Tibial nerve (tissue), 4 donors: Measurements from ENCODE around the gene DKK3. TPM values are rescaled to one million over a fixed set of nuclear protein-coding genes. Genes with fewer than 3 reads are reported as not detected.

Source experiments
- DNase-seq, 2 donors: peaks; one replicate each; pipeline ENCODE4 v3.0.0-alpha.2; 2019; ENCODE audit warnings: low spot score in 2 of 2
- H3K27ac ChIP-seq, 4 donors: fragments of 200-600 bp; sonication (generic) in 3 of 4; one replicate each; pipeline ENCODE4 v1.5.1; 2017 to 2019; ENCODE audit warnings: mild to moderate bottlenecking in 1 of 4
- H3K27me3 ChIP-seq, 2 donors: fragments of 200-600 bp; sonication (generic) in 1 of 2; one replicate each; pipeline versions ENCODE4 v1.5.1 to v1.6.0; 2017 to 2019
- H3K36me3 ChIP-seq, 3 donors: fragments of 200-600 bp; sonication (generic); one replicate each; pipeline ENCODE4 v1.5.1; 2018 to 2019
- H3K4me1 ChIP-seq, 4 donors: fragments of 200-600 bp; sonication (generic) in 3 of 4; one replicate each; pipeline ENCODE4 v1.5.1; 2017 to 2019
- H3K4me3 ChIP-seq, 4 donors: fragments of 200-600 bp; sonication (generic) in 3 of 4; one replicate each; pipeline ENCODE4 v1.5.1; 2017 to 2019; ENCODE audit warnings: mild to moderate bottlenecking in 1 of 4, moderate library complexity in 1 of 4
- H3K9me3 ChIP-seq, 4 donors: fragments of 200-600 bp; sonication (generic) in 3 of 4; one replicate each; pipeline ENCODE4 v1.5.1; 2017 to 2019
- EP300 ChIP-seq, 2 donors: sonication (generic); formaldehyde crosslinking; IDR thresholded peaks; one replicate each; pipeline ENCODE4 v1.6.1; 2017; ENCODE audit warnings: antibody characterized with exemption in 2 of 2, mild to moderate bottlenecking in 1 of 2
- POLR2A ChIP-seq, 2 donors: fragments of 450-650 bp; IDR thresholded peaks; one replicate each; pipeline ENCODE4 v1.6.1; 2017; ENCODE audit warnings: antibody characterized with exemption in 2 of 2, mild to moderate bottlenecking in 2 of 2, moderate library complexity in 2 of 2
- WGBS, 2 donors: methylation state at CpG; one replicate each; pipeline ENCODE4 v1.1.5; 2018; 5-methylcytosine and 5-hydroxymethylcytosine counted together
- total RNA-seq, 4 donors: library from RNA; depleted of rRNA; stranded (reverse); fragments of >200 nt; gene quantifications; one replicate each; pipeline ENCODE4 v1.1.0, GENCODE V29; 2016
- TF ChIP-seq, protein P1 (sequence below), 5 experiments: fragments of 200-600 bp in 3 of 5; fragments of 450-650 bp in 2 of 5; sonication (generic) in 3 of 5; IDR thresholded peaks; one replicate each; pipeline ENCODE4 v1.5.1; 2016 to 2019; ENCODE audit warnings: antibody characterized with exemption in 5 of 5, mild to moderate bottlenecking in 3 of 5, moderate library complexity in 2 of 5

The DKK3 gene
- total RNA-seq, 4 donors from 2014 or later: 192 to 446 (median 254) TPM

DNA sequence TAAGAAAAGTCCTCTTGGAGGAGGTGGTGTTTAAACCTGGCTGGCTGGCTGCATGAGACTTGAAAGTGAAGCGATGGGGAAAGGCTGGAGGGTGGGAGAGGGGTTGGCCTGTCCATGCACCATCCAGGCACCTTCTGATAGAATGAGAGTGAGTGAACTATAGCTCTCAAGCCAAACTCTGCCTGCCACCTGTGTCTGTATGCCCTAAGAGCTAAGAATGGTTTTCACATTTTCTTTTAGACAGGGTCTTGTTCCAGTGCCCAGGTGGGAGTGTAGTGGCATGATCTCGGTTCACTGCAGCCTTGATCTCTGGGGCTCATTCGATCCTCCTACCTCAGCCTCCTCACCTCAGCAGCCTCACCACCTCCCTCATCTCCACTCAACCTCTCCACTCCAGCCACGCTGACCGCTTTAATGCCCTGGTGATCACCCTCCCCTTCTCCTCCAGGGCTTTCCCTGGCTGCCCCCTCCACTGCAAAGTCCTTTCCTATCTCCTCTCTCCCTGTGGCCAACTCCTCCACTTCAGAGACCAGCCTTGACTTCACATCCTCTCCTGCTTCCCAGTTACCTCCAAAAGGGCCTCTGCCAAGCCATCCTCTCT lies 38.3 kb upstream of the DKK3 start:
- H3K4me1 ChIP-seq: peaks cover 0 to 32% (median 3%) of the 10 kb centered on the region in 4 donors

GRCh38 chr11:12045914-12046635 lies 37.6 kb upstream of the DKK3 start:
- 84 to 86% methylated on average over 7 of the region's 7 CpGs for WGBS, 2 donors
- TF ChIP-seq EP300 (IDR thresholded peaks at IDR 0.05): no peak
- no peak for TF ChIP-seq POLR2A (IDR thresholded peaks at IDR 0.05)
- TF ChIP-seq, protein P1, sequence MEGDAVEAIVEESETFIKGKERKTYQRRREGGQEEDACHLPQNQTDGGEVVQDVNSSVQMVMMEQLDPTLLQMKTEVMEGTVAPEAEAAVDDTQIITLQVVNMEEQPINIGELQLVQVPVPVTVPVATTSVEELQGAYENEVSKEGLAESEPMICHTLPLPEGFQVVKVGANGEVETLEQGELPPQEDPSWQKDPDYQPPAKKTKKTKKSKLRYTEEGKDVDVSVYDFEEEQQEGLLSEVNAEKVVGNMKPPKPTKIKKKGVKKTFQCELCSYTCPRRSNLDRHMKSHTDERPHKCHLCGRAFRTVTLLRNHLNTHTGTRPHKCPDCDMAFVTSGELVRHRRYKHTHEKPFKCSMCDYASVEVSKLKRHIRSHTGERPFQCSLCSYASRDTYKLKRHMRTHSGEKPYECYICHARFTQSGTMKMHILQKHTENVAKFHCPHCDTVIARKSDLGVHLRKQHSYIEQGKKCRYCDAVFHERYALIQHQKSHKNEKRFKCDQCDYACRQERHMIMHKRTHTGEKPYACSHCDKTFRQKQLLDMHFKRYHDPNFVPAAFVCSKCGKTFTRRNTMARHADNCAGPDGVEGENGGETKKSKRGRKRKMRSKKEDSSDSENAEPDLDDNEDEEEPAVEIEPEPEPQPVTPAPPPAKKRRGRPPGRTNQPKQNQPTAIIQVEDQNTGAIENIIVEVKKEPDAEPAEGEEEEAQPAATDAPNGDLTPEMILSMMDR (IDR thresholded peaks at IDR 0.05): no peak
- Histone ChIP-seq H3K27ac (no peak overlapping the region), H3K9me3 (no peaks in the 10 kb centered on the region), H3K27me3 (no peaks in the 10 kb centered on the region), H3K4me3 (no peak overlapping the region), H3K36me3 (no peaks in the 10 kb centered on the region), H3K4me1 (peaks cover 0 to 30% (median 3%) of the 10 kb centered on the region in 4 donors)
- no peak for DNase-seq

More for the DNA sequence above, 38.3 kb upstream of the DKK3 start:
- Histone ChIP-seq H3K36me3 (no peaks in the 10 kb centered on the region), H3K27me3 (no peaks in the 10 kb centered on the region), H3K4me3 (no peak overlapping the region), H3K9me3 (no peaks in the 10 kb centered on the region), H3K27ac (no peak overlapping the region)
- no peak for DNase-seq
- WGBS, 2 donors: 71 to 81% methylated on average over 5 of the region's 5 CpGs
- no peak for TF ChIP-seq EP300 (IDR thresholded peaks at IDR 0.05)
- TF ChIP-seq, protein P1 (IDR thresholded peaks at IDR 0.05): no peak
- TF ChIP-seq POLR2A (IDR thresholded peaks at IDR 0.05): no peak

DNA sequence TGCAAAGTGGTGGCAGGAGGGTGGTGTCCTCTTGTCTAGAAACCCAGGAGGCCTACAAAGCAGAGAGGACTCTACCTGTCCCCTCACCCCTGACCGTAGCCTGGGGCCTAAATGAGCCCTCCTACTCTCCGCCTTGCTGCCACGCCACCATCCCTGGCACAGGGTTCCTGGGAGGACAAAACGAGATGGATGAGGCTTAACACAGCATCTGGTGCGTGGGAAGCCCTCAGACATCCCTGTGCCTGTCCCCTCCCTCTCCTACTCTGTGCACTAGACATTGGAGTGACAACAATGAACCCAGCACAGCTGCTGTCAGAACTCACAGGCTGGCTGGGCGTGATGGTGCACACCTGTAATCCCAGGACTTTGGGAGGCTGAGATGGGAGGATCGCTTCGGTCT lies 36.4 kb upstream of the DKK3 start:
- no peaks in the 10 kb centered on the region for H3K27me3 ChIP-seq
- H3K4me1 ChIP-seq: peaks cover 0 to 23% (median 0%) of the 10 kb centered on the region in 4 donors
- 84 to 88% methylated on average over 8 of the region's 8 CpGs for WGBS, 2 donors
- TF ChIP-seq EP300 (IDR thresholded peaks at IDR 0.05) (no peak), POLR2A (IDR thresholded peaks at IDR 0.05) (no peak)
- TF ChIP-seq, protein P1 (IDR thresholded peaks at IDR 0.05): no peak
- H3K36me3 ChIP-seq: no peaks in the 10 kb centered on the region
- no peaks in the 10 kb centered on the region for H3K9me3 ChIP-seq
- peak overlapping the region in 1 of 4 donors; percentile 57 for H3K27ac ChIP-seq
- H3K4me3 ChIP-seq: no peak overlapping the region
- DNase-seq: no peak

DNA sequence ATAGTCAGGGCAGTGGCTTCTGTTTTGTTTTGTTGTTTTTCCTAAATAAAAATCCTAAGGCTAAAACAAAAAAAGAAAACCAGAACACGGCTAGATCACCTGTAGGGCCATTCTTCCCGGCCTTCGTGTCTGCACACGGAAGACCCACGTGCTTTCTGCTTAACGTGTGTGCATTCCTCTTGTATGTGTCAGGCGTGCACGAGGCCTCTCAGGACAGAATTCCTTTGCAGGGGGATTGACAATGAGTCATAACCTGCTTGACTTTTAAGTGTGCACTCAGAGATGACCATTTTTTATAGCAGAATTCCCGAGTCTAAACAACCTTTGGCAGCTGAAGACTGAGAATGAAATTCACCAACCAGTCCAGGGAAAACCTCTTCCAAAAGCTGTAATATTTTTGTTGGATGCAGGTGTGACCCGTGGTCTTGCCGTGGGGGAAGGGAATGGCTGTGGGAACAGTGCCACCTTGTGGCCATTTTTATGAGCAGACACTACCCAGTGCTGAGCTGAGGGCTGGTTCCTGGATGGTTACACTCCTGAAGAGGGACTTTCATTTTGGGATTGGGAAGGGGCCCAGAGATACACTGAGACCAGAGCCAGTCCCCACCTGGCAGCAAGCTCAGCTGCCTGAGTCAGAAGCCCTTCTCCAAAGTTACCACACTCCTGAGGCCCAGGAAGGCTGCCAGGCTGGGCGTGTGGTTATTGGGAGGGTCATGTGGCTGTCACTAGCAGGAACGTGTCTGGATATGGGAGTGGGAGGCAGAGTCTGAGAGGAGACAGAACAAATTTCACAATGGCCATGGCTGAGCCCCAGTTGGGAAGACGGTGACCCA lies 35.7 kb upstream of the DKK3 start:
- peak; percentile 76 to 89 for DNase-seq
- Histone ChIP-seq H3K27me3 (no peaks in the 10 kb centered on the region), H3K9me3 (no peaks in the 10 kb centered on the region), H3K27ac (peak overlapping the region in 3 of 4 donors; percentile 2 to 57 (median 27)), H3K4me1 (peaks cover 0 to 23% (median 0%) of the 10 kb centered on the region in 4 donors), H3K4me3 (no peak overlapping the region), H3K36me3 (no peaks in the 10 kb centered on the region)
- TF ChIP-seq POLR2A (IDR thresholded peaks at IDR 0.05) (no peak), EP300 (IDR thresholded peaks at IDR 0.05) (peak; percentile 60 to 83)
- TF ChIP-seq, protein P1 (IDR thresholded peaks at IDR 0.05): peak; percentile 85 to 97 (median 91)
- WGBS, 2 donors: 16 to 18% methylated on average over 14 of the region's 14 CpGs
